ENCODE data around the gene MYMK. TPM values are rescaled to one million over a fixed set of nuclear protein-coding genes. Genes with fewer than 3 reads are reported as not detected.

Gene MYMK
- total and polyA plus RNA-seq, 2 of the 8 experiments (the other 6 are each of a cell fraction or from before 2014, with no cell fraction given), result not detected

DNA sequence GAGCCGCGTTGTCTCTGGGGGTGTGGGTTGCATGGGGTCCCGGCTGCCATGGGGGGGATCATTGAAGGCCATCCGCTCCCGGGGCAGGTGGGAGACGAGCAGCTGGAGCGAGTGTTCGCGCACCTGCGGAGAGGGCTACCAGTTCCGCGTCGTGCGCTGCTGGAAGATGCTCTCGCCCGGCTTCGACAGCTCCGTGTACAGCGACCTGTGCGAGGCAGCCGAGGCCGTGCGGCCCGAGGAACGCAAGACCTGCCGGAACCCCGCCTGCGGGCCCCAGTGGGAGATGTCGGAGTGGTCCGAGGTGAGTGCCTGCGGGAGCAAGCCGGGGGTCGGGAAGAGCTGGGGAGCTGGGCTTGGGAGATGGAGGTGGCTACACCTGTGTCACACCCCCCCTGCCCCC, 43.4 kb upstream of the MYMK start (continued):
- TF ChIP-seq CHD7 (IDR thresholded peaks at IDR 0.05; ENCODE audit: insufficient replicate concordance, low read length) (no peak), SIRT6 (IDR thresholded peaks at IDR 0.05; ENCODE audit: low read length) (no peak), POLR2AphosphoS5 (IDR thresholded peaks at IDR 0.05; ENCODE audit: low read depth, low read length) (no peak), CEBPB (IDR thresholded peaks at IDR 0.05; ENCODE audit: low read depth, low read length) (no peak), FOSL1 (IDR thresholded peaks at IDR 0.05; ENCODE audit: insufficient read depth, low read depth, low read length) (no peak), SRF (IDR thresholded peaks at IDR 0.05; ENCODE audit: low read depth, low read length) (no peak), JUND (IDR thresholded peaks at IDR 0.05; ENCODE audit: low read length) (no peak)
